CD4-positive, alpha-beta T cell treated with Interleukin-17A for 4 hours (primary cell): ENCODE measurements around the gene MTMR1.
A peak's percentile ranks its signal among the peaks of the same experiment; 100 is the strongest.

Experiments
- DNase-seq: peaks from one replicate; pipeline ENCODE4 v3.0.0-alpha.2; 2020; ENCODE audit warnings: mixed read lengths

The MTMR1 gene

DNA sequence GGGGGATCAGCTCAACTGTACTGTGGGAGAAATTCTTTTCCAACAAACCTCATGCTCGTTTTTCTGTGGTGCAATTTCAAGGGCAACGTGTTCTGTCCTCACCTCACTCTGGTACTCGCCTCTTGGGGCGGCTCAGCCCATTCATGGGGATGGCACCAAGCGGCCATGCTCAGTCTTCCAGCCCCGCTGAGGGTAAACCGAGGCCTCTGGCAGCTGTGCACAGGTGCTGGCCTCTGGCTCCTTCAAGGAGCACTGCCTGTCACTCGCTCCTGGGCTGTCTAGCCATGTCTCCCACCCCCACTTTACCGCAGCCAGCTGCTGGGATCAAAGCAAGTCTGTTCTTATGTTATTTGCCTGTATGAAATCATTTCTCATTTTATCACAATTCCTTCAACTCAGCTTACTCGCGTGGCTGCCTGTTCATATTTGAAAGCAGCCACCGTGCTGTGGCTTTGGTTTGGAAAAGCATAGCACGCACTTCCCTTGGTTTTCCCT, 70.2 kb downstream of the MTMR1 start:
- DNase-seq, result no peak

- no peak for DNase-seq
Observed at GRCh38 chrX:150763810-150764209, 70.6 kb downstream of the MTMR1 start.

DNA sequence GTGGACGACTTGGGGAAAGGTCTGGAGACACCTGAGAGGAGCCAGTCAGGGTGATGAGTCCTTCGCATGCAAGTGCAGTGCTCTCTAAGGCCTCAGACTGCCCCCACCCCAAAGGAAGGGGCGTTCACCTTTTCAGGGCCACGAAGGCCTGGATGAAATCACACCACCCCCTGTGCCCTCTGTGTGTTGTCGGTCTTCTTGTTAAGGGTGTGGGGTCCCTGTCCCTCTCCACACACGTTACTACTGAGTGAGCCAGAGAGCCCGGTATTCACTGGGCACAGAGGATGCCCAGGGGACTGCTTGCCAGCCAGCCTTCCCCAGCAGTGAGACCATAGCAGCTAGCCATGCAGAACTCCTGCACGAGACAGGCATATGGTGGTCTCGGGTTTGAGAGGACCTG, 72.0 kb downstream of the MTMR1 start:
- DNase-seq, result no peak

DNA sequence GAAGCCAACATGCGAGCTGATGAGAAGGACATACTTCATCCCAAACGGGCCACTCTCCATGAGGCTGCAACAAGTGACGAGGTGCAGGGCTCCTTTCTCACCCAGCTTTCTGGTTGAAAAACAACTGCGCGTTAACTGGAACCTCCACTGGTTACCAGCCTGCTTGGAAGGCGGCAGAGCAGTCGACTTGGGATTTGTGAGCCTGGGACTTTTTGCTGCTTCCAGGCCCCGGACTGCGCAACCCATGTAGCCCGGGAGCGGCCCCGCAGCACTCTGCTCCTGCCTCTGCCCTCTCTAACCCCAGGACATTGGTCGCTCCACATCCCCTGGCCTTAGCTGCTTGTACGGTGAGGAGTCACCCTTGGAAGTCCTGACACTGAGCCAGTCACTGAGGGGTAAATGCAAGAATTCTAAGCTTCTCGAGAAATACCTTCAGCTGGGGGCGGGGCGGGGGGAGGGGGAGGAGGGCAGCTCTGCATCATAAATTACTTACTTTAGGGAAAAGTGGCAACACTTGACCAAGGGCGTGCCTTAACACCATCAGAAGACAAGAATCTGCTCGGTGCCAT, 72.7 kb downstream of the MTMR1 start:
- no peak for DNase-seq

GRCh38 chrX:150766351-150767044, 73.3 kb downstream of the MTMR1 start:
- DNase-seq, result no peak

- DNase-seq, result no peak
Observed at GRCh38 chrX:150767045-150767395, 73.8 kb downstream of the MTMR1 start.

DNA sequence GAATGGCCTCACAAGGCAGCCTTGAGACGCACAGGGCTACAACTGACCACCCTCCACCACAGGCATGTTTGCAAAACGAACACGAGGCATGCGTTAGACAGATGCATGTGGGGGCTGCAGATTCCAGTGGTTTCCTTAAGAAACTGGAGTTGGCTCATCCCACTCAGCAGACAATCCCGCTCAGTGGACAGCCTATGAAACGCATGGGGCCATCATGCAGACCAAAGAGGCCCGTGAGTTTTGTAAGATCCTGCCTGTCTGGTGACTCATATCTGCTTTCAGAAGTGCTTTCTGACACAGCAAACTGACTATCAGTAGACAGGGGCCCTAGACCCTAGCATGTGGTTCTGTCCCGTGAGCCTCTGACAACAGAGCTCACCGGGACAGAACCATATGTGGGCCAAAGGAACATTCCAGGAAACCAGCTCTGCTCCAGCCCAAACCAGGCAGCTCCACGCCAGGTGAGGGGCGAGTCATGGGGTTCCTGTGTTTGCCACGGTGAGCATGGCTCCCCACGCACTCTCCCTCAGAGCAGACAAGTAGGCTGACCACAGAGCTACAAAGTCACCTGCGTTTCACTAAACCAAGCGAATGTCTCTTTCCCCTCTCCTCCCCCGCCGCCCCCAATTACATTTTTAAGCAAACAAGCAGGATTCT, 74.4 kb downstream of the MTMR1 start:
- DNase-seq, result no peak

DNA sequence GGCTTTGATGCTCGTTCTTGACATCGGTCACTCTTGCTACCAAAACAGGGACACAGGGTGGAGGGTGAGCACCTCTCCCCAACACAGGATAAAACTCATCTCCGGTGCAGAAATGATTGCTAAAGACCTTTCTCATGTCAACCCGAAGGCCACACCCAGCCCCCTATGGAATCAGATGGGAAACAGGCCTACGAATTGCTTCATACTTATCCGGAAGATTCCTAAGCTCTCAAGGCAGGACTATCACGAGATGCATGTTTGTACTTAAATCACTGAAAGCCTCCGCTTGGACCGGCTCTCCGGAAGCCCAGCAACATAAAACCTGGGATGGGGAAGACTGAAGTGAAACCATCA, 74.9 kb downstream of the MTMR1 start:
- DNase-seq, result no peak

GRCh38 chrX:150768580-150769190, 75.5 kb downstream of the MTMR1 start:
- no peak for DNase-seq

DNA sequence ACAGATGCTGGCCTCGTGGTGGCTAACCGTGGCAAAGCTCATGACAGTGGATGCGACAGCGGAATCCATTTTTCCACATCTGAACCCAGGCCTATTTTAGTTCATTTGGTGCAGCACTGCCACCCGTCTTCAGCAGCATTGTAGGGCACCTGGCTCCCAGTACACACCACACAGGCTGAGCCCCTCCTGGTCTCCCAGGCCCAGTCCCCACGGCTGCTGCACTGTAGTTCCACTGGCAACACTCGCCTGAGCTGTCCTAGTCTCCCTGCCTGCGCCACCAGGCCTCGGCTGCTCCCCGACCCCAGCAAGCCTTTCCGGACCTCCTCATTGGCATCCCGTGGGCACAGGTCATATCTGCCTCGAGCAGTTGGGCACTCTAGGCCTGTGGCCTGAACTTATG, 76.2 kb downstream of the MTMR1 start:
- no peak for DNase-seq

DNA sequence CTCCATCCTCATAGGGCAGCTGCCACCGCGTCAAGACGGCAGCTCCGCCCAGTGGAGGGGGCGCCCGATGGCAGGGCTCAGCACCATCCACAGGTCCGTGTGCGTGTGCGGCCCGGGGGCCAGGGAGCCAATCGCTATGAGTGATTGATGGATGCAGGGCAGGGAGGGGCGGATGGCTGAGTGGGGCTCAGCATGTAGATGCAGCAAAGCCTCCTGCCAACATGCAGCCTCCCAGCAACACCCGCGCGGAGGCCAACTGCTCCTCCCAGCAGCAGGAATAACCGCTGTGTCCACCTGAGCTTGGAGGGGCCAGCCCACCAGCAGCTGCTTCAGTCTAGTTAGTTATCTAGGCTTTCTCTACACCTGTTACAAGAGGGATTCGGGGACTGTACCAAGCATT, 77.4 kb downstream of the MTMR1 start:
- no peak for DNase-seq

- DNase-seq, result no peak
Observed at GRCh38 chrX:150771116-150771515, 77.9 kb downstream of the MTMR1 start.

GRCh38 chrX:150772150-150772970, 79.2 kb downstream of the MTMR1 start:
- DNase-seq, result peak; percentile 83

- DNase-seq, result no peak
Observed at GRCh38 chrX:150773117-150773516, 79.9 kb downstream of the MTMR1 start.

DNA sequence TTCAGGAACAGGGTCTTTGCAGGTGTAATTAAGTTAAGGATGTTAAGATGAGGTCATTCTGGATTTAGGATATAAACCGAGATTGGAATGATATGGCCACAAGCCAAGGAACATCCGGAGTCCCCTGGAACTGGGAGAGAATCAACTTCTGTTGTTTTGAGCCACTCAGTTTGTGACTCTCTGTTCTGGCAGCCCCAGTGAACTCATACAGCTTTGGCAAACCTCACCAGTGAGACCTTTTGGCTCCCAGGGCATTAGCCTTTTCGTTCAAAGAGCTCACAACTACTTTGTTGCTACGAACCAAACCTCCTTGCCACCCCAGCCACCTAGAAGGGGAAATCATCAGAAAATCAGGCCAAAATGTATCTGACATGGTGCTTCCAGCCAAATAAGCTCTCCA, 80.4 kb downstream of the MTMR1 start:
- DNase-seq, result no peak

DNA sequence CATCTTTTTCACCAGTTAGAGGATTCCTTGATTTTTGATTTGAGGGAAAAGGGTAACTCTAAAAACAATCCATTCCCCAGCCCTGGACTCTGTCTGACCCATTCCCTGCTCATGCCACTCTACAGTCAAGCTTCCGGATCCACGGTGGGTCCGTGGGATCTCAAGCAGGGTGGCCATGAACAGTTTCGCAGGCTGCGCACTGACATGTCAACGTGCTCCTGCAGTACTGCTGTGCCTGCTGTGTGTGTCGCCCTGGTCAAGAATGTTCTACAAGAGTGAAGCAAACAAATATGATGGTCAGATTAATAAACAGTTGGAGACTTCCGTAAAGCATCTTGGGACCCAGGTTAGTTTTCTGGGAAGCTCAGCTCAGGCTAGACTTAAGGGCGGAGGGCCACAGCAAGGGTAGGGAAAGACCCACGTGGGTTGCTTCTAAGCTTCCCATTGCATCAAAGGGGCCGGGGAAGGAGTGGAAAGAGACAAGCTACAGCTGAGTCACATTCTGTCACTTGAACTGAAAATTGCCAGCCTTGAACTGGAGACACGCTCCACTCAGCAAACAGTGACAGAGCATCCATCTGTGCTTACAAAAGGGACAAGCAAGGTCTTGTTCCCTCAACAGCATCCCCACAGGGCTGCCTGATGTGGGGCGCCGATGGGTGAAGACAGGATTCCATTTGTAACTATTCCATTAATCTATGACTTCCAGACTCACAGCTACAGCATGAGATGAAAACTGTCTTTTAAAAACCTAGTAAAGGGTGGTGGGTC, 81.8 kb downstream of the MTMR1 start:
- DNase-seq, result no peak

- no peak for DNase-seq
Observed at GRCh38 chrX:150775569-150776350, 82.6 kb downstream of the MTMR1 start.

GRCh38 chrX:150777328-150777992, 84.3 kb downstream of the MTMR1 start:
- no peak for DNase-seq

DNA sequence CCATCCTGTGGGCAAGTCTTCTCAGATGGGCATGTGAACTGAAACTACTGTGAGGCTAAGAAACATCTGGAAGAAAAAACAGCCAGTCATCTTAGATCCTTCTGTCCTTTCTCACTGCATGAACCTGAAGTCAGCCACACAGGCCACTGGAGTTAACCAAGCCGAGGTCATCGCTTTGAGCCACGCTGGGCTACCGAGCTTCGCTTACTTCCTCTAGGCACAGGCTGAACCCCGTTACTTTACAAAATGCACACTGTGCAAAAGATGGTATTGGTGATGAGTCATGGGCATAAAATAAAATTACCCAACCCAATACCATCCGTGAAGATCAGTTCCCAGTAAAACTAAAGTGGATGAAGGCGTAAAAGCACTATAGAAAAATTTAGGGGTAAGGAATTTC, 86.2 kb downstream of the MTMR1 start:
- DNase-seq, result no peak

- DNase-seq, result no peak
Observed at GRCh38 chrX:150781677-150782076, 88.5 kb downstream of the MTMR1 start.

DNA sequence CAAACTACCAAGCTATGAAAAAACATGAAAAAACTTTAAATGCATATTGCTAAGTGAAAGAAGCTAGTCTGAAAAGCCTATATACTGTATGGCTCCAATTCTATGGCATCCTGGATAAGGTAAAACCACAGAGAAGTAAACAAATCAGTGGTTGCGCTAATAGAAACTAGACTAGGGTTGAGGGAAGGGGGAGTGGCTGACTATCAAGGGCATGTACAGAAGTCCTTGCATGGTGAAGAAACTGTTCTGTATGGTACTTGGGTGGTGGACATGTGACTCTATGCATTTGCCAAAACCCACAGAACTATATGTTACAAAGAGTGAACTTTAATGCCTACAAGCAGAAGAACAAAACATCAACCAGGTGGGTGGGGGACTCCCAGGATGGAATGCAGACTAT, 96.8 kb downstream of the MTMR1 start:
- no peak for DNase-seq
